Dermis blood vessel endothelial cell (primary cell): ENCODE results near the gene MKNK1. TPM values are rescaled to one million over a fixed set of nuclear protein-coding genes. Genes with fewer than 3 reads are reported as not detected.

Source experiments
- DNase-seq: peaks from one replicate; pipeline ENCODE4 v3.0.0; 2010
- total RNA-seq: library from RNA; depleted of rRNA; stranded (reverse); fragments of >200 nt; gene quantifications from 2 replicates; pipeline ENCODE4 v1.2.3, GENCODE V29; 2014

The MKNK1 gene
- total RNA-seq, 1 donor from 2014 or later: 26.4 TPM

DNA sequence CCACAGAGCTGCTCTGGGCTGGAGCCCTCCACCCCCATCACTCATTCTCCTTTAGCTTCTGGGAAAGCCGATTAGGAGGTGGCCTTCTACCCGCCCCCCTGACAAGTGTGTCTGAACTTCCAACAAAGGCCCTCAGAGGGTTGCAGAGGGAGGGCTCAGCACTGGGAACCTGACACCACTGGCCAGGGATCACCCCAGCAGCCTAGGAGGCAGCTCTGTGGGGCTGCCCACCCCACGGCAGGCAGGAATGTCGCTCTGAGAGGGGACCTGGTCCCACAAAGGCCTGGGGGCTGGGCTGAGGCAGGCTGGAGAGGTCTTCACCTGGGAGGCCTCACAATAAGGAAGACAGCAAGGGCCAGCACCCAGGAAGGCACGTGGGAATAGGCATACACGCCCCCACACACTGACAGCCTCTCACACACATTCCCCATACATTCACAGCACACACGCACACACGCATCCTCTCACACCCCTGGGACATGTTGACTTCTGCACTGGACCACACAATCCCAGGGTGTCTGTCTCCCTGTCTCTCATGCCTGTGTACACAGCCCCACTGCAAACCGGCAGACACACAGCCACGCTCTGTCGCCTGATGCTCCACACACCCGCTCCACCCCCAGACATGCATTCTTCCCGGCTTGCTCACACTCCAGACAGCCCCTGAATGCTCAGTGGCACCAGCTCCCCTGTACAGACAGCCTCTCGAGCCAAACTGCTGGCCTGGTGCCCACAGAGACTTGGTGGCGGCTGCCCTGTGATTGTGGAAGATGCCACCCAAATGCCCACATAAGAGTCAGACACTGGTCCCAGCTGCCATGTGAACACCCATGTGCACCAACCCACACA is 83.8 kb downstream of the MKNK1 start:
- no peak for DNase-seq

DNA sequence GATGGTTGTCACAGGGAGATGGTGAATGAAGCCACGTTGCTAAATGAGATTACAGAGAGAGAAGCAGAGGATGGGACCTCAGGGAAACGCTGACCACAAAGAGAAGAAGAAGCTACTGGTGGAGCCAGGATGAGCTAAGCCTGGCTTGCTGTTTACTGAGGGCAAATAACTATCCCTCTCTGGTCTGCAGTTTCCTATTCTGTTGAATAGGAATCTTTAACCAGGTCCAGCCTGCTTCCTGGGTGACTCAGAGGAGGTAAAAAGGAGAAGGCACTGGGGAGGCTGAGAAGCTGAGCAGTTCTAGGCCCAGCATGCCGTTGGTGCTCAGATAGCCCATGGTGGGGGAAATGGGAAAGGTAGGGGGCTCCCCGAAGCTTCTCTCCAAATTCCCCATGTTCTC is 84.9 kb downstream of the MKNK1 start:
- DNase-seq: no peak

DNA sequence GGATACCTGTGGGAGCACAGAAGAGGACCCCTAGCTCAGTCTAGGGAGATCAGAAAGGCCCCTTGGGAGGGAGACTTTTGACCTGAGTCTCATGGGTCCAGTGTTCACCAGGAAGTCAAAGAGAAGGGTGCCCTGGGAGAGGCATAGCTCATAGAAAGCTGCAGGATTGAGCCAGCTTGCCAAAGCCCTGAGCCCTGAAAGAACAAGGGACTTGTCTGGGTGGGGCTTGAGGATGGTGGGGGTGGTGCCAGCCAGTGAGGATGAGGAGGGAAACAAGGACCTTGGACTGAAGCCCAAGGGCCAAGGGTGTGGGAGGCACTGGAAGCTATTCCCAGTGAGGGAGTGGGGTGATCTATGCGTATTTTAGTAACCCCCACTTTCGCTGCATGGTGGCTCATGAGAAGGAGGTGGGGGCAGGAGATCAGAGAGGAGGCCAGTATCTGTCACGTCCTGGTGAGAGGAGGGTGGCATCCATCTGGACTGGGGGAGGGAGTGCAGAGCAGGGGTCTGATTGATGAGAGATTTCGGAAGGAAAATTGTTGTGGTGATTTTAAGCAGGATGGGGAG is 86.1 kb downstream of the MKNK1 start:
- DNase-seq: no peak

DNA sequence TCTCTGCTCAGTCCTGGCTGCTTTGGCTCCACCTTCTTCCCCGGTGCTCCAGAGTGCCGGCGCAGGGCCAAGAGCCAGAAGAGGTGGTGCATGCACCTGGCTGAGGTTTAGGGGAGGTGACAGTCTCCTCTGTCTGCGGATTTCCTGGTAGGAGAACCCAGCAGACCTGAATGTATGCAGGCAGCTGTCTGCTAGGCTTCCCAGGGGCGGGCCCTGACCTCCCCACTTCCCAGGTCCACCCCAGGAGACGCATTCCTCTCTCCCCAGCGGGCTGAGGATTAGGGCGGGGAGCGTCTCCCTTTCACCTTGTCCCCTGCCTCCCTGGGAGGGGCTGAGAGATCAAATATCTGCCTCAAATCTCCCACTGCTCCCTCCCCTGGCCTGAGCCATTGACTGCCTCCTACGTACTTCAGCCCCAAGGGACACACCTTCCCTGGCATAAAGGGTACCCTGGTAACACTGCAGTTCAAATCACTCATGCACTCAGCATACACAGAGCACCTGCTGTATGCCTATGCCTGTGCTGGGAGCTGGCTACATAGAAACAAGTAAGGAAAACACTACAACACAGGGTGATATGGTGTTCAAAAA is 87.0 kb downstream of the MKNK1 start:
- DNase-seq: no peak

DNA sequence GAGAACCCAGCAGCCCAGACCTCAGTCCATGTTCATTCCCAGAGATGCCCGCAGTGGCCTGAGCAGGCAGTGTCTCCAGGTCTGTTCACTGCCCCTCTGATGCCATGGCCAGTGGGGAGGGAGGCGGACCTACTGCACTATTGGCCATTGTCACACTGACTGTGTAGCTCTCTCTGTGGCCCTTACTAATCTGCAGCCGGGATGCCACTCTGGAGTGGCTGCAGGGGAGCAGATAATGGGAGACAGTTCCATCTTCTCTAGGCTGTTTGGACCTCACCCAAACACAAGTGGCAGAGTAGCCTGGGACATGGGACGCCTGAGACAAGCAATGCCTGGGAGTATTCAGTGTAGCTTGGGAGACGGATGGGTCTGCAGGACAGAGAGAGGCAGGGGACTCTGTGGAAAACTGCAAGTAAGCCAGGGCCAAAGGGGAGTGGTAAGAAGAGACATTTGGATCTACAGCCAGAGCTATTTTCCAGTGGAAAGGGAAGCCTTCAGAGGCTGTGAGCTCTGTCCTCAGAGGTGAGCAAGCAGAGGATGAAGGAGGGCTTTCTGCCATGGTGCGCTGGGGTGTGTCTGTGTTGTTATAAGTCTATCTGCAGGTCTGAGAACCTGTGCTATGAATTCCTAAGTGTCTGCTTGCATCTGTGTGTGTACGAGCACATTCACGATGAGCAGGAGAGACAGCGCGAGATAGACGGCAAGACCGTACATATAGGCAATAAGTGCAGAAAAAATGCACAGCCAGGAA is 87.7 kb downstream of the MKNK1 start:
- DNase-seq: no peak

DNA sequence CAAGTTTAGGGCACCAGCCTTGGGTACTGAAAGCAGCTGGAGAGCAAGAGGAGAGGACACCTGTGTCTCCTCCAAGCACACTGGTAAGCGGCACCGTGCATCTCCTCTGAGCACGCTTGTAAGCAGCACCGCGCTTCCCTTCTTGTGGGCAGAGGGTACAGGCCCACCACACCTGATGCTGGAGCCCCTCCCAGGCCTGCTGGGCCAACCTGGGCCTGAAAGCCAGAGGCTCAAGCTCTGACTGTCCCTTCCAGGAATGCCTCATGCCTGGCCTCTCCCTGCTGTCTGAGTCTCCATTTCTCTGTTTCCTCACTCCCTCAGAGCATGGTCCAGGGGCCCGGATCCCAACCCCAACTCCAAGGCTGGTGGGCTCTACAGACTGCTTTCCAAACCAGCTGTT is 88.5 kb downstream of the MKNK1 start:
- DNase-seq: no peak

DNA sequence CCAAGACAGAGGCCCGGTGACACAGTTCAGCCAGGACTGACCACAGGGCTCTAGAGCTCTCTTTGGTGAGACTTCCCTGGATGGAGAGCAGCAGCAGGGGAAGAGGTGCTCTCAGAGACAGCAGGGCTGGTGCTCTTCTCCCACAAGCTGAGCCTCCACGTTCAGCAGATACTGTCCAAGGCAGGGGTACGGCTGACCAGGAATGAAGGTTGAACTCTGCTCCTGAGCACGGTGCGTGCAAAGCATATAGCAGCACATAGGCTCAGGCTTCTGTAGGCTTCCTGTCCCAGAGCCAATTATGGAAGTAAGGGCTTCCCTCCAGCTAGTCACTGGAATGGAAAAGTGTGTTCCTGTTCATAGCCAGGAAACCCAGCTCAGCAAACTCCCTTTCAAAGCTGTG is 90.5 kb downstream of the MKNK1 start:
- DNase-seq: no peak

DNA sequence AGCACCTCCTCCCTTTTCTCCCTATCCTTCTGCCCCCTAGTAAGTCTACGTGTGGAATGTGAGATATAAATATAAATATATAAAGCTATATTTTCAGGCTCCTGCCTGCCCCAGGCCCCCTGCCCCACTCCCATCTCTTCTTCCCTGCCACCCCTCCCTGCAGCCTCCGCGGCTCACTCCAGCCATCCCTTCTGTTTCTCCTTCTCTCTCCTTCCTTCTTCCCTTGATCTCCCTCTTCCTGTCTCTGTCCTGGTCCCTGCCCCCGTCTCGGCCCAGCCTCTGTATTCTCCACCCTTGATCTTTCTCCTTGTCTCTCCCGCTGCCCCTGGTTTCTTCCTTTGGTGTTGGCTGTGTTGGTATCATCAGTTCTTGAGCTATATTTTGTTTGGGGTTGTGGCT is 91.3 kb downstream of the MKNK1 start:
- DNase-seq: no peak

DNA sequence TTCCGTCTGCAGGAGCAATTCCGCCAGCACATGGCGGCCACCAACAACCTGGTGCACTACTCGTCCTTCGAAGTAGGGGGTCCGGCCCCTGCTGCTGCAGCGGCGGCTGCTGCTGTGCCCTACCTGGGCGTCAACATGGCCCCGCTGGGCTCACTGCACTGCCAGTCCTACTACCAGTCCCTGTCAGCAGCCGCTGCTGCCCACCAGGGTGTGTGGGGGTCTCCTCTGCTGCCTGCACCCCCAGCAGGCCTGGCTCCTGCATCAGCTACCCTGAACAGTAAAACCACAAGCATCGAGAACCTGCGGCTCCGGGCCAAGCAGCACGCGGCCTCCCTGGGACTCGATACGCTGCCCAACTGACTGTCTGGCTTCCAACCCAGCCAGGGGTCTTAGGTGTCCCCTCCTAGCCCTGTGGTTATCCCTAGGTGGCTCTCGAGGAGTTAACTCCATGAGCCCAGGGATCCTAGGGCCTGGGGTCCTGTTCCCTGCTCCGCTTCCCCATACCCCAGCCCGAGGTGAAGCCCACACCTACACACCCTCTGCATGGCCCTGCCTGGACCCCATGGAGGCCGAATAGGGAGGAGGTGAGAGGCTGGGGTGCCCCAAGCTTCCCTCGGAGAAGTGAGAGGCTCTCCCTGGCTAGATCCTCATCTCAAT is 91.8 kb downstream of the MKNK1 start:
- no peak for DNase-seq

DNA sequence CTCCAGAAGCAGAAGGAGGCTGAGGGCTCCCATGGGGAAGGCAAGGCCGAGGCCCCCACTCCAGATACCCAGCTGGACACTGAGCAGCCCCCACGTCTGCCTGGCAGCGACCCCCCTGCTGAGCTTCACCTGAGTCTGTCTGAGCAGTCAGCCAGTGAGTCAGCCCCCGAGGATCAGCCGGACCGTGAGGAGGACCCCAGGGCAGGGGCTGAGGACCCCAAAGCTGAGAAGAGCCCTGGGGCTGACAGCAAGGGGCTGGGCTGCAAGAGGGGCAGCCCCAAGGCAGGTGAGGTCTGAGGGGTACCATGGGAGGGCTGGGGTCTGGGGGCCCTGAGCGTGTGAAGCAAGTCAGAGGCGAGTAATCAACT is 93.1 kb downstream of the MKNK1 start:
- DNase-seq: no peak

DNA sequence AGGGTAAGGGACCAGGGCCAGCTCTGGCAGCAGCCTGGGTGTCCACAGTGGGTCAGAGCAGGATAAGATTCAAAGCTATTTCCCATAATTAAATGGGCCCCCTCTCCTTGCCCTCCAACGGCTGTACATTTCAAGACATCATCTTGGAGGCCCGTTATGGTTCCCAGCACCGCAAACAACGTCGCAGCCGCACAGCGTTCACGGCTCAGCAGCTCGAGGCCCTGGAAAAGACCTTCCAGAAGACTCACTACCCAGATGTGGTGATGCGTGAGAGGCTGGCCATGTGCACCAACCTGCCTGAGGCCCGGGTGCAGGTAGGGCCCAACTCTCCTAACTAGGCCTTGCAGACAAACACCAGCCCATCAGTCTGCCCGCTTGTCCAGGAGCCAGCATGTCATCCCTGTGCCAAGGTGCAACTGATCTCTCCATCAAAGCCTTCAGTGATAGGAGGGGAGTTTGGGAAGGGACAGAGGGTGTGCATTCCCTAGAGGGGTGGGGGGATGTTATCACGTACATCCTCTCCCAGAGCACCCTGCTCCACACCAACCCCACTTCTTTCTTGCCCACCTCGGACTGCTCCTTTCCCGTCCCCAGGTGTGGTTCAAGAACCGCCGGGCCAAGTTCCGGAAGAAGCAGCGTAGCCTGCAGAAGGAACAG is 93.6 kb downstream of the MKNK1 start:
- no peak for DNase-seq

DNA sequence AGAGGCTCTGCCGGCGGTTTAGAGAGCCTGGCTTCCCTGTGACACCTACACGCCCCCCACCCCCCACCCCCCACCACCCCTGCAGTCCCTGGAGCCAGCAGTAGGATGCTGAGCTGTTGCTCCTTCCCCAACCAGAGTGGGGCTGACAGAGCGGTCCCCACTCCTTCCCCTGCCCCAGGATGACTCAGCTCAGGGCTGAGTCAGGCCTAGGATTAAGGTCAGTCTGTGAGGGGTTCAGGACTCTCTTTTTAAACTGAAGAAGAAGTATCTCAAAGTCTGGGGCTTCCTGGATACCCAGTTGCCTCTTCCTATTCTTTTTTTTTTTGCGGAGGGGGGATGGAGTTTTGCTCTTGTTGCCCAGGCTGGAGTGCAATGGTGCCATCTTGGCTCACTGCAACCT is 95.3 kb downstream of the MKNK1 start:
- no peak for DNase-seq

Other genes with a start within 250 kb of the MKNK1 start
- gene FAAH, start 210.0 kb downstream of the MKNK1 start, total RNA-seq: 1.0 and 2.6 TPM in 2 replicates
- gene DMBX1, start 114.4 kb downstream of the MKNK1 start, total RNA-seq: not detected in 2 replicates
- not detected in 2 replicates for gene KNCN, start 52.6 kb downstream of the MKNK1 start, total RNA-seq
- 13.4 and 19.6 TPM in 2 replicates for gene MOB3C, start 12.5 kb upstream of the MKNK1 start, total RNA-seq
- gene ATPAF1, start 64.1 kb upstream of the MKNK1 start, total RNA-seq: 36.2 and 42.3 TPM in 2 replicates
- 0.34 TPM in 1 of 2 replicates, not detected in the other for gene TEX38, start 67.6 kb upstream of the MKNK1 start, total RNA-seq
- 90.7 and 155 TPM in 2 replicates for gene EFCAB14, start 114.8 kb upstream of the MKNK1 start, total RNA-seq
- 0.17 TPM in 1 of 2 replicates, not detected in the other for gene CYP4B1, start 194.8 kb upstream of the MKNK1 start, total RNA-seq